HepG2 (cell line): Measurements from ENCODE around the gene NAT10. TPM values are rescaled to one million over a fixed set of nuclear protein-coding genes. Genes with fewer than 3 reads are reported as not detected.
A peak's percentile ranks its signal among the peaks of the same experiment; 100 is the strongest.

Experiments
- ATAC-seq: fragments of 200-7000 bp; cut with Tn5 transposase; 3 replicates; pipeline ENCODE4 v1.9.1; 2020; ENCODE audit warnings: mild to moderate bottlenecking, moderate library complexity
- BruUV-seq: library from RNA; stranded (reverse); fragments of 400-500 nt; replicated peaks from 2 replicates; lab custom pipeline; 2021; lab: Mats Ljungman, UMichigan
- CTCF ChIA-PET: fragments of 300-600 bp; formaldehyde crosslinking; extraction: SDS; loops from one replicate; lab custom pipeline; 2021; ENCODE audit warnings: low total read pairs, inconsistent platforms, low intra/inter-chr PET ratio; lab: Yijun Ruan, JAX
- POLR2A ChIA-PET: fragments of 350-600 bp; sonication (Branson Sonifier 250); formaldehyde crosslinking; loops from one replicate; lab custom pipeline; 2020; ENCODE audit warnings: antibody characterized with exemption, inconsistent platforms; lab: Yijun Ruan, JAX
- DNase-seq: peaks from one replicate; pipeline ENCODE4 v3.0.0-alpha.2; 2015; ENCODE audit warnings: low spot score
- FAIRE-seq: peaks from 3 replicates; lab custom pipeline; 2011; peaks lifted over from hg19 to GRCh38; lab: Jason Lieb, UNC
- H2AFZ ChIP-seq: one replicate; pipeline ENCODE4 v1.6.1; 2011; ENCODE audit warnings: low read length, inconsistent platforms
- H3K27ac ChIP-seq: fragments of 300-600 bp; 3 replicates; pipeline ENCODE4 v1.8.0; 2011; ENCODE audit warnings: mixed run types, mild to moderate bottlenecking, mixed read lengths, low read length, inconsistent platforms; ENCODE audit not compliant: insufficient read depth; ENCODE audit errors: extremely low read length
- H3K27me3 ChIP-seq, 2 experiments: fragments of 200-600 bp in 1 of 2; 2 replicates in 1 of 2; 3 replicates in 1 of 2; pipeline versions ENCODE4 v1.6.0 to v1.8.0; 2011; ENCODE audit warnings: low read length in 2 of 2, mild to moderate bottlenecking in 2 of 2, moderate library complexity in 2 of 2, inconsistent platforms in 1 of 2; ENCODE audit not compliant: insufficient read depth in 2 of 2, control insufficient read depth in 1 of 2
- H3K36me3 ChIP-seq, 2 experiments: fragments of 200-600 bp in 1 of 2; replicated peaks in 1 of 2; 2 replicates in 1 of 2; 3 replicates in 1 of 2; pipeline versions ENCODE4 v1.5.1 to v1.8.0; 2011; ENCODE audit warnings: low read length in 2 of 2, inconsistent platforms in 1 of 2; ENCODE audit not compliant: insufficient read depth in 2 of 2, control insufficient read depth in 1 of 2
- H3K4me1 ChIP-seq: 2 replicates; pipeline ENCODE4 v1.5.1; 2012; ENCODE audit warnings: low read length, inconsistent platforms; ENCODE audit not compliant: insufficient read depth
- H3K4me2 ChIP-seq: 2 replicates; pipeline ENCODE4 v1.6.0; 2011; ENCODE audit warnings: low read depth, low read length, inconsistent platforms
- H3K4me3 ChIP-seq, 3 experiments: fragments of 200-600 bp in 1 of 3; sonication (generic), shearing (Covaris generic) in 1 of 3; replicated peaks in 1 of 3; 2 replicates each; pipeline ENCODE4 v1.5.1; 2011 to 2016; ENCODE audit warnings: low read length in 3 of 3, inconsistent platforms in 2 of 3, low read depth in 2 of 3, mild to moderate bottlenecking in 2 of 3, control low read depth in 1 of 3, mixed read lengths in 1 of 3; ENCODE audit not compliant: insufficient read depth in 1 of 3
- H3K79me2 ChIP-seq: one replicate; pipeline ENCODE4 v1.6.1; 2011; ENCODE audit warnings: low read length, inconsistent platforms; ENCODE audit not compliant: insufficient read depth
- H3K9ac ChIP-seq: 2 replicates; pipeline ENCODE4 v1.6.0; 2011; ENCODE audit warnings: mild to moderate bottlenecking, low read depth, low read length, inconsistent platforms; ENCODE audit not compliant: insufficient read depth
- H3K9me3 ChIP-seq: 2 replicates; pipeline ENCODE4 v1.5.1; 2012; ENCODE audit warnings: mild to moderate bottlenecking, low read length
- H4K20me1 ChIP-seq: 2 replicates; pipeline ENCODE4 v1.6.0; 2011; ENCODE audit warnings: inconsistent platforms, mild to moderate bottlenecking, low read length, moderate library complexity; ENCODE audit not compliant: insufficient read depth
- FOXK2 ChIP-seq: fragments of 450-650 bp; IDR thresholded peaks from 2 replicates; pipeline ENCODE4 v1.6.1; 2016
- GATAD2A ChIP-seq: IDR thresholded peaks from 2 replicates; pipeline ENCODE4 v1.6.1; 2016
- HES4 ChIP-seq: sonication (generic); formaldehyde crosslinking; IDR thresholded peaks from 2 replicates; pipeline ENCODE4 v1.9.0; 2021; ENCODE audit warnings: mild to moderate bottlenecking, missing genetic modification reagents, borderline replicate concordance
- KLF6 ChIP-seq: IDR thresholded peaks from 2 replicates; pipeline ENCODE4 v1.8.0; 2016; ENCODE audit warnings: missing biosample characterization, missing genetic modification reagents
- KMT2B ChIP-seq: IDR thresholded peaks from 2 replicates; pipeline ENCODE4 v1.6.1; 2016; ENCODE audit warnings: missing genetic modification reagents, missing compliant biosample characterization
- SNAPC2 ChIP-seq: sonication (generic); formaldehyde crosslinking; IDR thresholded peaks from 2 replicates; pipeline ENCODE4 v1.8.1; 2022; ENCODE audit warnings: mild to moderate bottlenecking, missing genetic modification reagents
- TSC22D2 ChIP-seq: sonication (generic); formaldehyde crosslinking; IDR thresholded peaks from 2 replicates; pipeline ENCODE4 v1.5.1; 2020; ENCODE audit warnings: missing genetic modification reagents, mild to moderate bottlenecking, borderline replicate concordance
- WGBS: methylation state at CpG from one replicate; pipeline ENCODE4 v1.1.6; 2017; ENCODE audit warnings: low lambda C conversion rate; 5-methylcytosine and 5-hydroxymethylcytosine counted together
- in situ Hi-C: cut with HindIII; loops from 2 replicates; pipeline ENCODE4 v1.10.0; 2017; ENCODE audit warnings: low pct_unique_long_range_greater_than_20kb; ENCODE audit not compliant: extremely low pct_ligation_motif_present
- intact Hi-C: fragments of 100-400 bp; cut with micrococcal nuclease; formaldehyde crosslinking; loops from one replicate; pipeline ENCODE4 v1.10.0; 2022; ENCODE audit not compliant: unreplicated experiment
- polyA plus RNA-seq, 8 experiments: library from polyadenylated mRNA; depleted of rRNA in 3 of 8; stranded (reverse) in 7 of 8; unstranded in 1 of 8; fragments of >200 nt; fragmentation: Illumina TruSeq in 4 of 8; extraction: Trizol in 4 of 8; gene quantifications; 2 replicates each; pipeline versions ENCODE4 v1.2.1 to v1.2.3, GENCODE V29; 2011 to 2016; ENCODE audit warnings: low read depth in 4 of 8, missing spikeins in 1 of 8, mixed read lengths in 1 of 8; ENCODE audit not compliant: insufficient read depth in 1 of 8
- total RNA-seq, 5 experiments: library from RNA; depleted of rRNA; stranded (reverse); fragments of >200 nt; fragmentation: Illumina TruSeq; extraction: Trizol; gene quantifications; 2 replicates each; pipeline ENCODE4 v1.2.3, GENCODE V29; 2016; ENCODE audit warnings: low read depth in 1 of 5
- TF ChIP-seq, protein P1 (sequence below): sonication (generic); formaldehyde crosslinking; IDR thresholded peaks from 2 replicates; pipeline ENCODE4 v1.5.0; 2020; ENCODE audit warnings: missing genetic modification reagents
- TF ChIP-seq, protein P2 (sequence below): sonication (generic); formaldehyde crosslinking; IDR thresholded peaks from 2 replicates; pipeline ENCODE4 v1.8.1; 2022; ENCODE audit warnings: mild to moderate bottlenecking, missing genetic modification reagents

Gene NAT10
- total and polyA plus RNA-seq, 2 of the 13 experiments (the other 11 are each of a cell fraction or from before 2014, with no cell fraction given), result 33.9 to 51.9 TPM

DNA sequence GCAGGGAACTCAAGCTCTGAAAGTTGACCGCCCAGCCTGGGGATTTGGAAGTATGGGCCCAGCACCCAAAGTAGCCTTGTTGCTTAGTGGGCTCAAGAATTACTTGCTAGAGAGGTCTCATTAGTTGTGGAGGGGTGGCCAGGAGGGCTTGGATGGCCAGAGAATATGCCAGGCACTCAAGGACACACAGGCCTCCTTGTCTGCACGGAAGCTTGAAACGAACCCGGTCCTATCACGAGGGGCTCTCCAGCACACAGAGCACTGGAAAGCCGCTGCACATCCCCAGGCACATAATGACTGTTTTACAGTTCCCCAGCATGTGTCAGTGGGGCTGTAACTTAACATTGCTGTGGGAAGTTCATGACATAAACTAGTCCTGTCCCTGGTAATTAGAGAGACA lies 55.9 kb downstream of the NAT10 start (continued):
- no peak for TF ChIP-seq GATAD2A

DNA sequence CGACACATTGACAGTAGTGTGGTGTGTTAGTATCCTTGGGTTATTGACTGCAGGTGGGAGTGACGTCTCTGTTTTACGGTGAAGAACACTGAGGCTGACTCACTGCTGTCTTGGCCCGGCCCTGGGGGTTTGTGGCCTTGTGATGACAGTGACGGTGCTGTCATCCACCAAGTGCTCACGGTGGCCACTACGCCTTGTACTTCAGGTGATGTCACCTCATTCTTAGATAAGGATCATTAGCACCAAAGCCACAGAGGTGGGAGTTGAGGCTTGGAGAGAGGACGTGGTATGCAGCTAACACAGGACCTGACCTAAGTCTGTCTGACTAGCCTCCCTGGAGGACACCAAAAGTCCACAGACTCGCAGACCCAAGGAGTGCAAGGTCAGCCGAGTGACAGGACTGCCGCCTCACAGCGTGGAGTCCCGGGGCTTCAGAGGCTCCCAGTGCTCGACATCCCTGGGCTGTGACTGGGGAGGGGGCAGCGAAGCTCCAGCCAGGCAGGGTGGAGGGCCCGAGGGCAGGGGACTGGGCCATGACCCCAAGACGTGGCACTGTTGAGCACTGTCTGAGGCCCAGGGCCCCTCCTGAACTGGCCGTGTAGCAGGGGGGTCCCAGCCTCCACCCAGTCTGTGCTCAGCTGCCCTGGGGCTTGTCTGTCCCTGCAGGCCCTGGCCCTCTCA lies 56.5 kb downstream of the NAT10 start:
- H3K4me2 ChIP-seq, result no peak overlapping the region
- no peaks in the 10 kb centered on the region for H3K27me3 ChIP-seq
- in situ Hi-C loops, result loop anchor here (10.0 to 25.0 kb wide), 2 partner anchors 333 to 750 kb away; partner anchors contain the start of genes APIP and PDHX
- intact Hi-C loops, result no loop called here
- H3K9ac ChIP-seq, result no peak overlapping the region
- TF ChIP-seq KMT2B (no peak), FOXK2 (no peak), TSC22D2 (no peak), KLF6 (CRISPR knock-in tag) (no peak), SNAPC2 (no peak), HES4 (CRISPR knock-in tag) (no peak)
- TF ChIP-seq, protein P1, sequence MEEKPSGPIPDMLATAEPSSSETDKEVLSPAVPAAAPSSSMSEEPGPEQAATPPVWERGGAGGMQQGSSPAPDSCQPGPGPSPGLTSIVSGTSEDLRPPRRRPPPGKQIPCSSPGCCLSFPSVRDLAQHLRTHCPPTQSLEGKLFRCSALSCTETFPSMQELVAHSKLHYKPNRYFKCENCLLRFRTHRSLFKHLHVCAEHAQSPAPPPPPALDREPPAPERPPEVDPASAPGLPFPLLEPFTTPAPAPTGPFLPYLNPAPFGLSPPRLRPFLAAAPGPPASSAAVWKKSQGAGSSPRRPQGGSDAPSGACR (CRISPR knock-in tag), result no peak
- TF ChIP-seq, protein P2, sequence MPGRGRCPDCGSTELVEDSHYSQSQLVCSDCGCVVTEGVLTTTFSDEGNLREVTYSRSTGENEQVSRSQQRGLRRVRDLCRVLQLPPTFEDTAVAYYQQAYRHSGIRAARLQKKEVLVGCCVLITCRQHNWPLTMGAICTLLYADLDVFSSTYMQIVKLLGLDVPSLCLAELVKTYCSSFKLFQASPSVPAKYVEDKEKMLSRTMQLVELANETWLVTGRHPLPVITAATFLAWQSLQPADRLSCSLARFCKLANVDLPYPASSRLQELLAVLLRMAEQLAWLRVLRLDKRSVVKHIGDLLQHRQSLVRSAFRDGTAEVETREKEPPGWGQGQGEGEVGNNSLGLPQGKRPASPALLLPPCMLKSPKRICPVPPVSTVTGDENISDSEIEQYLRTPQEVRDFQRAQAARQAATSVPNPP (CRISPR knock-in tag), result no peak
- TF ChIP-seq, all 625 proteins: peak for 0
- no peaks in the 10 kb centered on the region for H4K20me1 ChIP-seq
- no peak overlapping the region for H3K27ac ChIP-seq
- no peaks in the 10 kb centered on the region for H3K79me2 ChIP-seq
- ChIA-PET POLR2A (interaction anchor here (0.6 kb wide), 1 partner anchor 25 kb away, joined by 3 read pairs; no protein-coding TSS in a partner anchor), CTCF (no interaction called here)
- peaks cover 33 to 67% of the 10 kb centered on the region in 2 experiments; a peak in 4 of 5 replicates for H3K36me3 ChIP-seq
- no peak for DNase-seq
- no peak overlapping the region for H3K4me3 ChIP-seq
- WGBS, result 99% methylated on average over 9 of the region's 18 CpGs
- BruUV-seq, result no TSS peak
- no peaks in the 10 kb centered on the region for H3K9me3 ChIP-seq
- no peak for FAIRE-seq
- no peak overlapping the region for H2AFZ ChIP-seq
- H3K4me1 ChIP-seq, result no peaks in the 10 kb centered on the region
- peak; percentile 5; the same call in 2 of the 3 replicates for ATAC-seq
